Stimulated activated effector memory CD8-positive, alpha-beta T cell treated with anti-CD3 and anti-CD28 coated beads, Interleukin-12 subunit alpha, Interleukin-12 subunit beta, amount 100 ng/mL, for 72 hours (primary cell): Measurements from ENCODE around the gene DLG2.
"Not testable (repeated sequence)": the region's sequence is repeated elsewhere in the genome, so short reads cannot be mapped to it uniquely, and the experiment has no call there.

Experiments
- ATAC-seq: fragments of 150-1000 bp; cut with Tn5 transposase; 2 replicates; pipeline ENCODE4 v1.10.0; 2021
- DNase-seq, 2 donors: peaks; one replicate each; pipeline ENCODE4 v3.0.0; 2021 to 2022; ENCODE audit warnings: low spot score in 2 of 2
- H3K27ac Mint-ChIP-seq: one replicate; pipeline ENCODE4 v1.8.0; 2022; ENCODE audit warnings: mild to moderate bottlenecking, mixed read lengths
- H3K36me3 Mint-ChIP-seq: one replicate; pipeline ENCODE4 v1.8.0; 2022; ENCODE audit warnings: mild to moderate bottlenecking, mixed read lengths
- H3K4me1 Mint-ChIP-seq: one replicate; pipeline ENCODE4 v1.8.0; 2022; ENCODE audit warnings: mixed read lengths
- H3K4me3 Mint-ChIP-seq: one replicate; pipeline ENCODE4 v1.8.0; 2022; ENCODE audit warnings: mild to moderate bottlenecking, mixed read lengths
- H3K9me3 Mint-ChIP-seq: one replicate; pipeline ENCODE4 v1.8.0; 2022; ENCODE audit warnings: mixed read lengths

Gene DLG2

GRCh38 chr11:83441171-83441570 is 2186.0 kb downstream of the DLG2 start:
- no peak overlapping the region for H3K27ac Mint-ChIP-seq
- no peak for DNase-seq
- no peaks in the 10 kb centered on the region for H3K9me3 Mint-ChIP-seq
- H3K4me1 Mint-ChIP-seq = no peaks in the 10 kb centered on the region
- no peaks in the 10 kb centered on the region for H3K36me3 Mint-ChIP-seq
- ATAC-seq = no peak
- H3K4me3 Mint-ChIP-seq = no peak overlapping the region

GRCh38 chr11:83438438-83438837 is 2188.7 kb downstream of the DLG2 start:
- ATAC-seq (peak; percentile 13), DNase-seq (no peak)
- no peak overlapping the region for H3K4me3 Mint-ChIP-seq
- H3K36me3 Mint-ChIP-seq = no peaks in the 10 kb centered on the region
- H3K27ac Mint-ChIP-seq = no peak overlapping the region
- no peaks in the 10 kb centered on the region for H3K9me3 Mint-ChIP-seq
- H3K4me1 Mint-ChIP-seq = no peaks in the 10 kb centered on the region

GRCh38 chr11:83437939-83438338 is 2189.2 kb downstream of the DLG2 start:
- H3K9me3 Mint-ChIP-seq = no peaks in the 10 kb centered on the region
- no peaks in the 10 kb centered on the region for H3K4me1 Mint-ChIP-seq
- no peak for ATAC-seq
- no peak overlapping the region for H3K4me3 Mint-ChIP-seq
- no peaks in the 10 kb centered on the region for H3K36me3 Mint-ChIP-seq
- no peak for DNase-seq
- no peak overlapping the region for H3K27ac Mint-ChIP-seq

GRCh38 chr11:83436855-83437254 is 2190.3 kb downstream of the DLG2 start:
- DNase-seq = no peak
- ATAC-seq = no peak
- H3K4me3 Mint-ChIP-seq = no peak overlapping the region

GRCh38 chr11:83434812-83435211 is 2192.3 kb downstream of the DLG2 start:
- not testable (repeated sequence) for ATAC-seq, H3K4me3 Mint-ChIP-seq, H3K27ac Mint-ChIP-seq

More at GRCh38 chr11:83436855-83437254, 2190.3 kb downstream of the DLG2 start:
- Mint-ChIP-seq H3K36me3 (no peaks in the 10 kb centered on the region), H3K9me3 (no peaks in the 10 kb centered on the region), H3K4me1 (no peaks in the 10 kb centered on the region), H3K27ac (no peak overlapping the region)

GRCh38 chr11:83427943-83428342 is 2199.2 kb downstream of the DLG2 start:
- H3K4me1 Mint-ChIP-seq = no peaks in the 10 kb centered on the region
- no peak overlapping the region for H3K4me3 Mint-ChIP-seq
- H3K9me3 Mint-ChIP-seq = peaks cover 4% of the 10 kb centered on the region
- DNase-seq (no peak), ATAC-seq (no peak)
- no peak overlapping the region for H3K27ac Mint-ChIP-seq
- no peaks in the 10 kb centered on the region for H3K36me3 Mint-ChIP-seq

More at GRCh38 chr11:83434812-83435211, 2192.3 kb downstream of the DLG2 start:
- not testable (repeated sequence) for H3K9me3 Mint-ChIP-seq, H3K4me1 Mint-ChIP-seq, DNase-seq, H3K36me3 Mint-ChIP-seq

- Mint-ChIP-seq H3K4me3 (no peak overlapping the region), H3K27ac (no peak overlapping the region), H3K4me1 (no peaks in the 10 kb centered on the region), H3K9me3 (peaks cover 7% of the 10 kb centered on the region), H3K36me3 (no peaks in the 10 kb centered on the region)
- DNase-seq (no peak), ATAC-seq (no peak)
These were observed 2199.6 kb downstream of the DLG2 start for GRCh38 chr11:83427501-83427900.

GRCh38 chr11:83425137-83425466 is 2202.0 kb downstream of the DLG2 start:
- peaks cover 21% of the 10 kb centered on the region for H3K9me3 Mint-ChIP-seq
- no peaks in the 10 kb centered on the region for H3K4me1 Mint-ChIP-seq
- H3K27ac Mint-ChIP-seq = no peak overlapping the region
- no peak for ATAC-seq
- no peak for DNase-seq
- H3K4me3 Mint-ChIP-seq = no peak overlapping the region
- H3K36me3 Mint-ChIP-seq = no peaks in the 10 kb centered on the region

- Mint-ChIP-seq H3K4me1 (no peaks in the 10 kb centered on the region), H3K9me3 (peaks cover 25% of the 10 kb centered on the region), H3K27ac (no peak overlapping the region), H3K36me3 (no peaks in the 10 kb centered on the region), H3K4me3 (no peak overlapping the region)
- ATAC-seq (no peak), DNase-seq (no peak)
These were observed 2202.6 kb downstream of the DLG2 start for GRCh38 chr11:83424376-83425136.

GRCh38 chr11:83422641-83423040 is 2204.5 kb downstream of the DLG2 start:
- ATAC-seq, H3K36me3 Mint-ChIP-seq, H3K27ac Mint-ChIP-seq, H3K4me1 Mint-ChIP-seq, DNase-seq, H3K4me3 Mint-ChIP-seq: not testable (repeated sequence)
- H3K9me3 Mint-ChIP-seq = peaks cover 26% of the 10 kb centered on the region

GRCh38 chr11:83410605-83411565 is 2216.3 kb downstream of the DLG2 start:
- H3K4me3 Mint-ChIP-seq = no peak overlapping the region
- DNase-seq (no peak), ATAC-seq (no peak)
- no peak overlapping the region for H3K27ac Mint-ChIP-seq
- no peaks in the 10 kb centered on the region for H3K4me1 Mint-ChIP-seq
- peaks cover 3% of the 10 kb centered on the region for H3K9me3 Mint-ChIP-seq
- no peaks in the 10 kb centered on the region for H3K36me3 Mint-ChIP-seq

GRCh38 chr11:83409891-83410290 is 2217.3 kb downstream of the DLG2 start:
- DNase-seq = no peak
- no peaks in the 10 kb centered on the region for H3K4me1 Mint-ChIP-seq
- no peak overlapping the region for H3K27ac Mint-ChIP-seq
- H3K36me3 Mint-ChIP-seq = no peaks in the 10 kb centered on the region
- H3K4me3 Mint-ChIP-seq = no peak overlapping the region
- H3K9me3 Mint-ChIP-seq = no peaks in the 10 kb centered on the region
- no peak for ATAC-seq

GRCh38 chr11:83409476-83409875 is 2217.7 kb downstream of the DLG2 start:
- no peaks in the 10 kb centered on the region for H3K4me1 Mint-ChIP-seq

GRCh38 chr11:83408946-83409345 is 2218.2 kb downstream of the DLG2 start:
- Mint-ChIP-seq H3K4me3 (no peak overlapping the region), H3K9me3 (no peaks in the 10 kb centered on the region), H3K36me3 (no peaks in the 10 kb centered on the region), H3K27ac (no peak overlapping the region), H3K4me1 (no peaks in the 10 kb centered on the region)
- DNase-seq (no peak), ATAC-seq (no peak)

More at GRCh38 chr11:83409476-83409875, 2217.7 kb downstream of the DLG2 start:
- Mint-ChIP-seq H3K27ac (no peak overlapping the region), H3K4me3 (no peak overlapping the region), H3K36me3 (no peaks in the 10 kb centered on the region), H3K9me3 (no peaks in the 10 kb centered on the region)
- ATAC-seq (no peak), DNase-seq (no peak)
